Heart right ventricle (tissue), 16 donors: ENCODE measurements around the gene CD244. TPM values are rescaled to one million over a fixed set of nuclear protein-coding genes. Genes with fewer than 3 reads are reported as not detected.

Source experiments
- ATAC-seq, 8 donors: fragments of 200-7000 bp; cut with Tn5 transposase; one replicate each; pipeline ENCODE4 v1.9.1; 2020; ENCODE audit warnings: mild to moderate bottlenecking in 8 of 8, moderate library complexity in 8 of 8, moderate number of reproducible peaks in 1 of 8
- DNase-seq, 2 donors: peaks; one replicate each; pipeline ENCODE4 v3.0.0-alpha.2; 2020
- H3K27ac ChIP-seq, 10 donors: fragments of 200-600 bp; sonication (generic) in 2 of 10; one replicate each; pipeline versions ENCODE4 v1.5.0 to v1.8.0; 2020 to 2022; ENCODE audit warnings: mild to moderate bottlenecking in 3 of 10
- H3K27me3 ChIP-seq, 7 donors: fragments of 200-600 bp; one replicate each; pipeline ENCODE4 v1.8.0; 2021 to 2022; ENCODE audit warnings: mild to moderate bottlenecking in 2 of 7
- H3K36me3 ChIP-seq, 9 donors: fragments of 200-600 bp; sonication (generic) in 1 of 9; one replicate each; pipeline versions ENCODE4 v1.5.0 to v1.8.0; 2020 to 2022; ENCODE audit warnings: mild to moderate bottlenecking in 2 of 9
- H3K4me1 ChIP-seq, 9 donors: fragments of 200-600 bp; sonication (generic) in 1 of 9; one replicate each; pipeline versions ENCODE4 v1.5.0 to v1.8.0; 2020 to 2022; ENCODE audit warnings: mild to moderate bottlenecking in 4 of 9
- H3K4me3 ChIP-seq, 10 donors: fragments of 200-600 bp; sonication (generic) in 2 of 10; one replicate each; pipeline versions ENCODE4 v1.5.0 to v1.8.0; 2020 to 2022; ENCODE audit warnings: mild to moderate bottlenecking in 7 of 10, moderate library complexity in 2 of 10
- H3K9me3 ChIP-seq, 11 donors: fragments of 200-600 bp in 10 of 11; sonication (generic) in 2 of 11; one replicate each; pipeline versions ENCODE4 v1.5.0 to v1.8.0; 2013 to 2022; ENCODE audit warnings: mild to moderate bottlenecking in 2 of 11, control low read depth in 1 of 11, moderate library complexity in 1 of 11
- CTCF ChIP-seq, 9 donors: fragments of 200-600 bp; sonication (generic) in 2 of 9; IDR thresholded peaks; one replicate each; pipeline versions ENCODE4 v1.5.0 to v1.8.0; 2021 to 2022; ENCODE audit warnings: antibody characterized with exemption in 9 of 9, mild to moderate bottlenecking in 5 of 9, moderate library complexity in 1 of 9
- WGBS, 2 donors: extraction: QIAGEN DNeasy Blood & Tissue Kit; methylation state at CpG; one replicate each; pipeline ENCODE4 v1.1.7; 2013; ENCODE audit warnings: inconsistent platforms in 1 of 2; 5-methylcytosine and 5-hydroxymethylcytosine counted together
- intact Hi-C, 10 donors: fragments of 100-400 bp; cut with DNase I; formaldehyde crosslinking; loops; one replicate each; pipeline versions ENCODE4 v1.11.1 to v1.14.2; 2022
- polyA plus RNA-seq, 2 donors: library from polyadenylated mRNA; stranded (reverse); fragments of 200-250 nt; gene quantifications; one replicate each; pipeline ENCODE4 v1.2.3, GENCODE V29; 2013
- total RNA-seq, 10 donors: library from RNA; stranded (reverse); fragmentation: NEBNext Ultra II Directional in 3 of 10; extraction: Animal tissue kit (Norgen Biotek cat#: 25700) in 3 of 10; gene quantifications; one replicate each; pipeline versions ENCODE4 v1.2.1 to v1.2.4, GENCODE V29; 2021 to 2023
- donor health status: Arrhythmogenic right ventricular cardiomyopathy.
- donor health status: ischemic (EF 13 %, LVEDD 7.1; RV severe dilation, severe dysfunction).
- donor health status: healthy with polysubstance abuse.
- donor health status: DM: no; HTN: yes; CAD: no.
- donor health status: DM: no; HTN: no; CAD: no.
- donor health status: ischemic (EF 25% LVEDD 6.9; RV normal size, moderate dysfunction).
- donor health status: ischemic (EF 25% LVEDD 5.7; RV mildly dilated, moderate dysfunction).
- donor health status: healthy.
- donor health status: DM: yes; HTN: yes; CAD: no.
- donor health status: Ischemic cardiomyopathy.
- donor health status: ischemic (EF 35%, LVEDD 5.7; RV mildly dilated, moderate dysfunction).
- donor health status: nonischemic (EF 11% LVEDD 7.7; RV severe dilation, severe dysfunction).
- donor health status: DM: yes; HTN: yes; CAD: no.
- donor health status: PGD.
- donor health status: ischemic (EF 29% LVEDD 5.4; RV normal size, mild dysfunction).
- donor health status: nonischemic (EF 23%, LVEDD 6.1; RV moderate dilation, normal function).

CD244 gene
- total and polyA plus RNA-seq, 12 donors = 0.10 to 1.5 (median 0.23) TPM; not detected in 4

- Histone ChIP-seq H3K4me1 (no peaks in the 10 kb centered on the region), H3K36me3 (no peaks in the 10 kb centered on the region), H3K27me3 (peaks cover 0 to 9% (median 0%) of the 10 kb centered on the region in 7 donors), H3K27ac (no peak overlapping the region), H3K9me3 (peaks cover 0 to 35% (median 18%) of the 10 kb centered on the region in 11 donors), H3K4me3 (no peak overlapping the region)
- intact Hi-C loops = no loop called here
- WGBS, 2 donors = 85 to 86% methylated on average over 2 of the region's 2 CpGs
- ATAC-seq (no peak), DNase-seq (no peak)
- no peak for TF ChIP-seq CTCF (IDR thresholded peaks at IDR 0.05)
These were observed 54.9 kb downstream of the CD244 start for GRCh38 chr1:160807738-160808137.

- no peak overlapping the region for H3K4me3 ChIP-seq
- no peaks in the 10 kb centered on the region for H3K36me3 ChIP-seq
- 60 to 72% methylated on average over 3 of the region's 3 CpGs for WGBS, 2 donors
- DNase-seq = no peak
- H3K27me3 ChIP-seq = peaks cover 0 to 9% (median 0%) of the 10 kb centered on the region in 7 donors
- H3K9me3 ChIP-seq = peaks cover 0 to 35% (median 18%) of the 10 kb centered on the region in 11 donors
- intact Hi-C loops = no loop called here
- no peak for TF ChIP-seq CTCF (IDR thresholded peaks at IDR 0.05)
- no peak for ATAC-seq
- H3K4me1 ChIP-seq = no peaks in the 10 kb centered on the region
- H3K27ac ChIP-seq = no peak overlapping the region
These were observed 55.4 kb downstream of the CD244 start for GRCh38 chr1:160807247-160807646.

- no peak overlapping the region for H3K4me3 ChIP-seq
These were observed 55.9 kb downstream of the CD244 start for GRCh38 chr1:160806784-160807183.

GRCh38 chr1:160806109-160806665 lies 56.5 kb downstream of the CD244 start:
- Histone ChIP-seq H3K9me3 (peaks cover 0 to 35% (median 18%) of the 10 kb centered on the region in 11 donors), H3K4me1 (no peaks in the 10 kb centered on the region), H3K36me3 (no peaks in the 10 kb centered on the region), H3K27ac (no peak overlapping the region), H3K27me3 (peaks cover 0 to 5% (median 0%) of the 10 kb centered on the region in 7 donors), H3K4me3 (no peak overlapping the region)
- ATAC-seq (no peak), DNase-seq (no peak)
- TF ChIP-seq CTCF (IDR thresholded peaks at IDR 0.05) = no peak
- intact Hi-C loops = no loop called here
- 70 to 72% methylated on average over 1 of the region's 1 CpG for WGBS, 2 donors

More at GRCh38 chr1:160806784-160807183, 55.9 kb downstream of the CD244 start:
- ATAC-seq (no peak), DNase-seq (no peak)
- intact Hi-C loops = no loop called here
- Histone ChIP-seq H3K9me3 (peaks cover 0 to 35% (median 18%) of the 10 kb centered on the region in 11 donors), H3K27me3 (peaks cover 0 to 8% (median 0%) of the 10 kb centered on the region in 7 donors), H3K36me3 (no peaks in the 10 kb centered on the region), H3K27ac (no peak overlapping the region), H3K4me1 (no peaks in the 10 kb centered on the region)
- TF ChIP-seq CTCF (IDR thresholded peaks at IDR 0.05) = no peak
